SK-N-SH treated with all-trans-retinoic acid at 6 μM for 48 hours (cell line): ENCODE results near the gene CCDC188.

Source experiments
- ATAC-seq: fragments of 200-7000 bp; cut with Tn5 transposase; 3 replicates; pipeline ENCODE4 v1.9.1; 2020; ENCODE audit warnings: mild to moderate bottlenecking, moderate library complexity
- ARNTL ChIP-seq: fragments of 450-650 bp; formaldehyde crosslinking; IDR thresholded peaks from 2 replicates; pipeline ENCODE4 v1.5.0; 2020; ENCODE audit warnings: low read depth, mild to moderate bottlenecking, moderate library complexity, borderline replicate concordance
- BACH2 ChIP-seq: fragments of 250-450 bp; sonication (Bioruptor Pico); IDR thresholded peaks from 2 replicates; pipeline ENCODE4 v1.9.0; 2021; ENCODE audit warnings: mild to moderate bottlenecking, borderline replicate concordance
- CREB5 ChIP-seq: fragments of 250-450 bp; sonication (Bioruptor Pico); IDR thresholded peaks from 2 replicates; pipeline ENCODE4 v1.5.1; 2020; ENCODE audit warnings: low read depth, mild to moderate bottlenecking, moderate library complexity
- CSDC2 ChIP-seq: fragments of 250-450 bp; sonication (Bioruptor Pico); IDR thresholded peaks from 2 replicates; pipeline ENCODE4 v1.5.0; 2020; ENCODE audit warnings: mild to moderate bottlenecking, moderate library complexity
- CSRNP3 ChIP-seq: fragments of 250-450 bp; sonication (Bioruptor Pico); IDR thresholded peaks from 2 replicates; pipeline ENCODE4 v1.5.1; 2021; ENCODE audit warnings: mild to moderate bottlenecking, moderate library complexity
- ESRRG ChIP-seq: fragments of 250-450 bp; sonication (Bioruptor Pico); IDR thresholded peaks from 2 replicates; pipeline ENCODE4 v1.6.1; 2021; ENCODE audit warnings: mild to moderate bottlenecking
- GLIS3 ChIP-seq: fragments of 250-450 bp; sonication (Bioruptor Pico); IDR thresholded peaks from 2 replicates; pipeline ENCODE4 v1.5.0; 2020; ENCODE audit warnings: mild to moderate bottlenecking, moderate library complexity
- ISL1 ChIP-seq: fragments of 250-450 bp; sonication (Bioruptor Pico); IDR thresholded peaks from 2 replicates; pipeline ENCODE4 v2.1.2; 2022; ENCODE audit warnings: mild to moderate bottlenecking, moderate library complexity
- OSR1 ChIP-seq: fragments of 250-450 bp; sonication (Bioruptor Pico); IDR thresholded peaks from 2 replicates; pipeline ENCODE4 v1.8.0; 2022; ENCODE audit warnings: moderate library complexity, mild to moderate bottlenecking, inconsistent platforms
- PATZ1 ChIP-seq: fragments of 250-450 bp; sonication (Bioruptor Pico); IDR thresholded peaks from 2 replicates; pipeline ENCODE4 v1.8.0; 2020; ENCODE audit warnings: mild to moderate bottlenecking, moderate library complexity, borderline replicate concordance
- POU6F1 ChIP-seq: fragments of 250-450 bp; sonication (Bioruptor Pico); IDR thresholded peaks from 2 replicates; pipeline ENCODE4 v1.8.0; 2021; ENCODE audit warnings: low read depth, mild to moderate bottlenecking, moderate library complexity, borderline replicate concordance
- PPARA ChIP-seq: fragments of 250-450 bp; sonication (Bioruptor Pico); IDR thresholded peaks from 2 replicates; pipeline ENCODE4 v1.5.0; 2020; ENCODE audit warnings: mild to moderate bottlenecking, borderline replicate concordance
- RARB ChIP-seq: fragments of 250-450 bp; sonication (Bioruptor Pico); IDR thresholded peaks from 2 replicates; pipeline ENCODE4 v1.8.0; 2021; ENCODE audit warnings: mild to moderate bottlenecking, moderate library complexity
- SNAI2 ChIP-seq: fragments of 250-450 bp; sonication (Bioruptor Pico); IDR thresholded peaks from 2 replicates; pipeline ENCODE4 v1.5.0; 2020; ENCODE audit warnings: mild to moderate bottlenecking, moderate library complexity
- TCF4 ChIP-seq: fragments of 250-450 bp; sonication (Bioruptor Pico); IDR thresholded peaks from 2 replicates; pipeline ENCODE4 v1.8.0; 2021; ENCODE audit warnings: mild to moderate bottlenecking, moderate library complexity, borderline replicate concordance
- TOX ChIP-seq: fragments of 250-450 bp; sonication (Bioruptor Pico); IDR thresholded peaks from 2 replicates; pipeline ENCODE4 v1.8.0; 2021; ENCODE audit warnings: mild to moderate bottlenecking, moderate library complexity, borderline replicate concordance
- TSHZ2 ChIP-seq: fragments of 250-450 bp; sonication (Bioruptor Pico); IDR thresholded peaks from 2 replicates; pipeline ENCODE4 v1.5.0; 2020; ENCODE audit warnings: mild to moderate bottlenecking, moderate library complexity
- ZC3H10 ChIP-seq: fragments of 250-450 bp; sonication (Bioruptor Pico); IDR thresholded peaks from 2 replicates; pipeline ENCODE4 v1.5.1; 2021; ENCODE audit warnings: mild to moderate bottlenecking, moderate library complexity
- ZFP30 ChIP-seq: fragments of 450-650 bp; formaldehyde crosslinking; IDR thresholded peaks from 2 replicates; pipeline ENCODE4 v1.5.0; 2022; ENCODE audit warnings: mild to moderate bottlenecking, moderate library complexity
- ZNF565 ChIP-seq: fragments of 450-650 bp; formaldehyde crosslinking; conservative IDR thresholded peaks from 2 replicates; pipeline ENCODE4 v1.5.0; 2020; ENCODE audit warnings: low read depth, mild to moderate bottlenecking, moderate library complexity
- ZNF70 ChIP-seq: fragments of 450-650 bp; formaldehyde crosslinking; IDR thresholded peaks from 2 replicates; pipeline ENCODE4 v1.5.0; 2020; ENCODE audit warnings: mild to moderate bottlenecking, moderate library complexity
- ZNF8 ChIP-seq: fragments of 450-650 bp; formaldehyde crosslinking; IDR thresholded peaks from 2 replicates; pipeline ENCODE4 v1.5.0; 2020; ENCODE audit warnings: mild to moderate bottlenecking, moderate library complexity

The CCDC188 gene

GRCh38 chr22:20183101-20183500 is 32.2 kb upstream of the CCDC188 start:
- TF ChIP-seq TCF4 (CRISPR knock-in tag) (no peak), PATZ1 (CRISPR knock-in tag) (no peak), ESRRG (CRISPR knock-in tag) (no peak), CSRNP3 (no peak), RARB (CRISPR knock-in tag) (no peak), SNAI2 (CRISPR knock-in tag) (no peak), ISL1 (CRISPR knock-in tag) (no peak), CSDC2 (CRISPR knock-in tag) (no peak), OSR1 (CRISPR knock-in tag) (no peak), POU6F1 (CRISPR knock-in tag) (no peak), ARNTL (CRISPR knock-in tag) (no peak), GLIS3 (CRISPR knock-in tag) (no peak), CREB5 (CRISPR knock-in tag) (no peak), ZNF70 (CRISPR knock-in tag) (no peak), TOX (CRISPR knock-in tag) (no peak), ZFP30 (CRISPR knock-in tag) (no peak)
- ATAC-seq, result no peak

GRCh38 chr22:20182365-20182764 is 31.5 kb upstream of the CCDC188 start:
- TF ChIP-seq ESRRG (CRISPR knock-in tag), result no peak
- no peak for TF ChIP-seq PPARA (CRISPR knock-in tag)
- TF ChIP-seq TSHZ2, result no peak
- no peak for TF ChIP-seq GLIS3 (CRISPR knock-in tag)
- no peak for TF ChIP-seq ISL1 (CRISPR knock-in tag)
- no peak for TF ChIP-seq ZNF8
- TF ChIP-seq CREB5 (CRISPR knock-in tag), result no peak
- TF ChIP-seq ZC3H10 (CRISPR knock-in tag), result no peak
- no peak for TF ChIP-seq ZNF565 (CRISPR knock-in tag)
- no peak for TF ChIP-seq RARB (CRISPR knock-in tag)
- ATAC-seq, result no peak

- TF ChIP-seq ZNF8 (no peak), SNAI2 (CRISPR knock-in tag) (no peak), CREB5 (CRISPR knock-in tag) (no peak), TCF4 (CRISPR knock-in tag) (no peak), ZNF70 (CRISPR knock-in tag) (no peak), CSRNP3 (no peak), ISL1 (CRISPR knock-in tag) (no peak), PPARA (CRISPR knock-in tag) (no peak), POU6F1 (CRISPR knock-in tag) (no peak), RARB (CRISPR knock-in tag) (no peak), ZNF565 (CRISPR knock-in tag) (no peak), GLIS3 (CRISPR knock-in tag) (no peak), BACH2 (CRISPR knock-in tag) (no peak), ESRRG (CRISPR knock-in tag) (no peak)
- ATAC-seq, result no peak
These were observed 31.0 kb upstream of the CCDC188 start for GRCh38 chr22:20181884-20182236.
